SHP77 (cell line): Measurements from ENCODE around the gene SERPINF2.
A peak's percentile ranks its signal among the peaks of the same experiment; 100 is the strongest.
"Not testable (repeated sequence)": the region's sequence is repeated elsewhere in the genome, so short reads cannot be mapped to it uniquely, and the experiment has no call there.

ENCODE experiments used
- DNase-seq, 2 experiments: peaks; one replicate each; lab custom pipeline; 2025; lab: John Stamatoyannopoulos, UW

SERPINF2 gene

GRCh38 chr17:1716076-1716911 is 26.4 kb upstream of the SERPINF2 start:
- peak; percentile 100 for DNase-seq

- DNase-seq: peak; percentile 100
Observed at GRCh38 chr17:1716912-1717695, 25.6 kb upstream of the SERPINF2 start.

GRCh38 chr17:1718362-1719165 is 24.1 kb upstream of the SERPINF2 start:
- DNase-seq: no peak

- peak; percentile 60 to 72 for DNase-seq
Observed at GRCh38 chr17:1720856-1721386, 21.8 kb upstream of the SERPINF2 start.

GRCh38 chr17:1722022-1722421 is 20.6 kb upstream of the SERPINF2 start:
- not testable (repeated sequence) for DNase-seq

GRCh38 chr17:1724351-1724868 is 18.3 kb upstream of the SERPINF2 start, which contains the start of gene WDR81:
WDR81 (plus strand) TSS chr17:1724704; CDS start chr17:1724960, 256 bp downstream.
- peak; percentile 66 to 89 for DNase-seq

GRCh38 chr17:1724869-1725641 is 17.6 kb upstream of the SERPINF2 start:
- peak in 1 of 2 experiments; percentile 49 for DNase-seq

- DNase-seq: no peak
Observed at GRCh38 chr17:1725642-1726511, 16.8 kb upstream of the SERPINF2 start.

- no peak for DNase-seq
Observed at GRCh38 chr17:1726626-1727257, 15.9 kb upstream of the SERPINF2 start.

- DNase-seq: no peak
Observed at GRCh38 chr17:1727258-1727789, 15.3 kb upstream of the SERPINF2 start.

GRCh38 chr17:1727876-1728630 is 14.6 kb upstream of the SERPINF2 start:
- no peak for DNase-seq

GRCh38 chr17:1729966-1730325 is 12.7 kb upstream of the SERPINF2 start:
- DNase-seq: no peak

GRCh38 chr17:1730326-1731193 is 12.1 kb upstream of the SERPINF2 start:
- no peak for DNase-seq

- DNase-seq: no peak
Observed at GRCh38 chr17:1731194-1731506, 11.5 kb upstream of the SERPINF2 start.

GRCh38 chr17:1732241-1732832 is 10.3 kb upstream of the SERPINF2 start:
- no peak for DNase-seq

- DNase-seq: no peak
Observed at GRCh38 chr17:1732833-1733321, 9.8 kb upstream of the SERPINF2 start.

- DNase-seq: no peak
Observed at GRCh38 chr17:1733759-1734158, 8.9 kb upstream of the SERPINF2 start.
